NCI-H510A (cell line): ENCODE results near the gene THAP9.

Source experiments
- DNase-seq: peaks from one replicate; lab custom pipeline; 2025; lab: John Stamatoyannopoulos, UW

The THAP9 gene

DNA sequence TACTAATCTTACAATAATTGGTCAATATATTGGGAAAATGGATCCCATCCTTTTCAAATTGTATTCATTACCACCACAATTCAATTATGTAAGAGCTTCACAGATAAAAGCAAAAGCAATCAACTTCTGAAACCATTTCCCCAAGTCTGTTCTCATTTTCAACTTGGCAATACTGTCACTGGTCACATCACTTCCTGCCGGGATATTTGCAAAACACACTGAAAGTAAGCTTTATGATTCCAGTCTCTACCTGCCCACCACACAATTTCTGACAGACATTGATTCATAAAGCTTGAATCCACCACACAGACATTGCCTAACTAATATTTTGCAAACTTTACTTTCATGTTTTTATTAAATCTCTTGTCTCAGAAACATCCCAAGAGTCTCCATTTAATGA lies 56.5 kb downstream of the THAP9 start:
- no peak for DNase-seq

DNA sequence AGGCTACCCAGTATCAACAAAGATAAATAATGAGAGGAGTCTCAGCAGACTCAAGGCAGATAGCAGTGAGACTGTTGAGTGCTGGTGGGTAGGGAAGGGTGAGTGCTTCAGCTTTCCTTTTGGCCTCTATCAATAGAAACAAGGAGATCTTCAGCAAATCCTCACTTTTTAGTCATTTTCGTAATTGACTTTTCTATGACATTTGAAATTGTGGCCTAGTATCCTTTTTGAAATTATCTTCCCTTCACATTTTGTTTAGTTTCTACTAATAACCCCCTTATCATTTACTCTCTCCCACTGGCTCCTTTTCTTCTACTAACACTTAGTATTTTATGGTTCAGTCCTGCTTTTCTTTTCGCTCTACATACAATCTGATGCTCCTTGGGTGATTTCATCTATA lies 65.2 kb downstream of the THAP9 start:
- DNase-seq: no peak

DNA sequence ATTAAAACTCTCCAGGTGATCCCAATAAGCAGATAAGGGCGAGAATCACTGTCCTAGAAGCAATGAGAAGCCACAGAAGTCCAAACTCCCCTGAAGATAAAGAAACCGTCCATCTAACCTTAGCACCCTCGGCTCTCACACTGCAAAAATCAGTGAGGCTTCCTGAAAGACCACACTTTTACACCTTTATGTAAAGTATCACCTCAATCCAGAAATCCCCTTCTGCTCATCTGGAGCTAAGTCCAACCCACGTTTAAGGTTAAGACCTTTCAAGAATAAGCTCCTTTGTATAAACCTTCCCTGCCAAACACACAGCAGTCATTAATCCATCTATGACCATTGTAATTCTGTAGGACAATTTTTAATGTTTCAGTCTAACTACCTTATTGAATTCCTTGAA lies 68.4 kb downstream of the THAP9 start:
- no peak for DNase-seq

DNA sequence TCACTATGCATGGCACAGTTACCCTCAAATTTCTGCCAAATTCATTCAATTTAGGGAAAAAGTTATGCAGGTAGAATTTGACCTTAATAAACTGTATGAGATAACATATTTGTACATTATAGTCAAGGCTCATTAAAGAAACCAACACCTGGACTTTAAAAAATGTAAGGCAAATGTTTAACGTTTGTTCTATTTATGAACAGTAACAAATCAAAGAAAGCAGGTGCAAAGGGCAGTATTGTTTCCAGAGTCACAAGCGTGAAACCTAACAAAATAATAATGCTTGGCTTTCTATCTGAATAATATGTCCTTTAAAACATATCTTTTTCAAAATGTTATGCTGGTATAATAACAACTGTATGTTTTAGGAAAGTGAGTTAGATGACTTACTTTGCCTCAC lies 68.9 kb downstream of the THAP9 start:
- DNase-seq: no peak
